ENCODE data around the gene TM4SF1. TPM values are rescaled to one million over a fixed set of nuclear protein-coding genes. Genes with fewer than 3 reads are reported as not detected.

Gene TM4SF1
- total RNA-seq, result 42.8 to 60.3 TPM (median 59.9 TPM) in 3 replicates
- long read RNA-seq, transcript TM4SF1-201 (5 exons, 1,771 nt), result major isoform, 102 of 118 reads
- long read RNA-seq, partial matches to known transcripts, result 1 of 118 reads
- long read RNA-seq, other reads (novel, unspliced or antisense), result 13 of 118 reads

DNA sequence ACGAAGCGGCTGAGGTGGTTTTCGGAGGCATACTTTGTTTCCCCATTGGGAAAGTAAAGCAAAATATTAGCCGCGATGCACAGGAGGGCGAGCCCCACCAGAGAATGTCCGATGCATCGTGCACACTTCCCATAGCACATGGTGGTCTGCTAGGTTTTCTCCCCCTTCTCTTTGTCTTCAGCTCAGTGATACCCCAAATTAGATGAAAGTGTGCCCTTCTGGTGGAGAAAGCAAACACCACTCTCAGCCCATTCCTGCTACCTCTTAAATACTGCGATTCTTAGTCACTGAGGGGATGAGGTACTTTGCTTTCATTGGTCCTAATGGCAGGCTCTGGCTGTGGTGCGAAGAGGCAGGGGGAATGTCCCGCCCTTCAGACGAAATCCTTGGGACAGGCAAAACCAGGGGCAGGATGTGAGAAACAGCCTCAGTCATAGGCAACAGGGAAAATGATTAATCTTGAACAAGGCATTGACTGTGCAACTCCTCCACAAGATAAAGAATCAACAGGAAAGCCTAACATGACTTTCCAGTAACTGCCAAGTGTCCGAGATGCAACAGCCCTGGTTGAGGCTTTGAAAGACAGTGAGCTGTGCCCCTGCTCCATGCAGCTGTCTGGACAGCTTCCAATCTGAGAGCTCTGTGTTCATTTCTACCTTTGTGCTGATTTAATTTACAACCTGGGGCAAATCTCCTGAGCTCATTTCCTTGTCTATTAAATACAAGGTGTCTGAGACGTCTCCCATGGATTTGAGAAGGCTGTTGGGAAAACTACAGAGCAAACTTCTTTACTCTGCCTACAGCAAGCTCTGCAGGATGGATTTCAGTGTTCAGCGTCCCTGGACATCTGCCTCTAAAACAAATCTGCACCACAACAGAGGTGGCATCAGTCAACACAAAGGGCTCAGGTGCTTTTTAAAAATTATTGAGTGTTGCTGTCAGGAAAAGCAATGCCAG lies at the start of gene TM4SF1:
Gene TM4SF1 (minus strand): TSS at position 242 of the 957 bp plus-strand sequence. CDS start 102 bp downstream, at position 140.
- TF ChIP-seq, protein P1, sequence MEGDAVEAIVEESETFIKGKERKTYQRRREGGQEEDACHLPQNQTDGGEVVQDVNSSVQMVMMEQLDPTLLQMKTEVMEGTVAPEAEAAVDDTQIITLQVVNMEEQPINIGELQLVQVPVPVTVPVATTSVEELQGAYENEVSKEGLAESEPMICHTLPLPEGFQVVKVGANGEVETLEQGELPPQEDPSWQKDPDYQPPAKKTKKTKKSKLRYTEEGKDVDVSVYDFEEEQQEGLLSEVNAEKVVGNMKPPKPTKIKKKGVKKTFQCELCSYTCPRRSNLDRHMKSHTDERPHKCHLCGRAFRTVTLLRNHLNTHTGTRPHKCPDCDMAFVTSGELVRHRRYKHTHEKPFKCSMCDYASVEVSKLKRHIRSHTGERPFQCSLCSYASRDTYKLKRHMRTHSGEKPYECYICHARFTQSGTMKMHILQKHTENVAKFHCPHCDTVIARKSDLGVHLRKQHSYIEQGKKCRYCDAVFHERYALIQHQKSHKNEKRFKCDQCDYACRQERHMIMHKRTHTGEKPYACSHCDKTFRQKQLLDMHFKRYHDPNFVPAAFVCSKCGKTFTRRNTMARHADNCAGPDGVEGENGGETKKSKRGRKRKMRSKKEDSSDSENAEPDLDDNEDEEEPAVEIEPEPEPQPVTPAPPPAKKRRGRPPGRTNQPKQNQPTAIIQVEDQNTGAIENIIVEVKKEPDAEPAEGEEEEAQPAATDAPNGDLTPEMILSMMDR (IDR thresholded peaks at IDR 0.05), result no peak
- Mint-ChIP-seq H3K4me1 (ENCODE audit: low read depth) (peaks cover 66% of the 10 kb centered on the region), H3K4me3 (ENCODE audit: unreplicated experiment) (peak within 1 kb of the TSS; percentile 75), H3K36me3 (ENCODE audit: low read depth) (peaks cover 7% of the 10 kb centered on the region), H3K27ac (ENCODE audit: unreplicated experiment) (peak within 1 kb of the TSS; percentile 93), H3K27me3 (ENCODE audit: low read depth) (no peaks in the 10 kb centered on the region), H3K9me3 (ENCODE audit: low read depth) (no peaks in the 10 kb centered on the region)
- DNase-seq (ENCODE audit: low spot score), result no peak

DNA sequence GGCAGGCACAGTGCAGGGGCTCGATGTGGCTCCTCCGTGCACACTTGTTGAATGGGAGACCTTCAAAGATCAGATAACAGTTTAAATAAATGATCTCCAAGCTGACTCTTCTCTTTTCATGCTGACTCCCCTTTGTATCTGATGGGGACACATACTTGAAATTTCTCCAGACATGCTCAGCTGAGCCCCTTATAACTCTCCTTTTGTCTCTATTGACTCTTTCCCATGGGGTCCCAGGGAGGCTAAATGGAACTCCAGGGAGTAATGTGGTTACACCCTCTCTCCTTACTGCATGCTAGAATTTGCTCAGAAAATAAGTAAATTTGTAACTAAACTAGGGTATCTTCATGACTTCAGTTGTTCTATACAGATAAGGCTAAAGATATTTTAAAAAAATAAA lies 48.9 kb upstream of the TM4SF1 start:
- Mint-ChIP-seq H3K36me3 (ENCODE audit: low read depth) (no peaks in the 10 kb centered on the region), H3K27ac (ENCODE audit: unreplicated experiment) (no peak overlapping the region), H3K9me3 (ENCODE audit: low read depth) (no peaks in the 10 kb centered on the region), H3K27me3 (ENCODE audit: low read depth) (no peaks in the 10 kb centered on the region), H3K4me3 (ENCODE audit: unreplicated experiment) (no peak overlapping the region), H3K4me1 (ENCODE audit: low read depth) (peaks cover 10% of the 10 kb centered on the region)
- DNase-seq (ENCODE audit: low spot score), result no peak
- TF ChIP-seq, protein P1 (IDR thresholded peaks at IDR 0.05), result no peak

GRCh38 chr3:149424918-149425317 lies 47.5 kb upstream of the TM4SF1 start:
- H3K4me1 Mint-ChIP-seq (ENCODE audit: low read depth), result peaks cover 10% of the 10 kb centered on the region
- H3K27ac Mint-ChIP-seq (ENCODE audit: unreplicated experiment), result no peak overlapping the region
- H3K27me3 Mint-ChIP-seq (ENCODE audit: low read depth), result no peaks in the 10 kb centered on the region
- no peak overlapping the region for H3K4me3 Mint-ChIP-seq (ENCODE audit: unreplicated experiment)
- no peaks in the 10 kb centered on the region for H3K36me3 Mint-ChIP-seq (ENCODE audit: low read depth)
- no peak for DNase-seq (ENCODE audit: low spot score)
- H3K9me3 Mint-ChIP-seq (ENCODE audit: low read depth), result no peaks in the 10 kb centered on the region
- TF ChIP-seq, protein P1 (IDR thresholded peaks at IDR 0.05), result no peak

DNA sequence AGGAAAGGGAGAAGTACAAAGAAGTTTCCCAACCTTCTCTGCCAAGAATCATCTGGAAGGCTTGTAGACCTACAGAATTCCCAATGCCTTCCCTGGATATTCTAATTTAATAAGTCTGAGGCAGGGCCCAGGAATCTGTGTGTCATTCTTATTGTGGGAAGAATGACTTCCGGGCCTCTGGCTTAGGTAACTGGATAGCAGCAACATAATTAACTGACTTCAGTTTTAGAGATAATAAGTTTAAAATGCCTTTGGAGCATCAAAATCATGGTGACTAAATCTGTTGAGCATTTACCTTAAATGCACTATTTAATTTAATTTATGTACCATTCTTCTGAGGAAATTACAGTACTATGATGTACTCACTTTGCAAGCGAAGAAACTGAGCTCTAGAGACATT lies 44.3 kb upstream of the TM4SF1 start:
- no peak overlapping the region for H3K4me3 Mint-ChIP-seq (ENCODE audit: unreplicated experiment)
- H3K4me1 Mint-ChIP-seq (ENCODE audit: low read depth), result peaks cover 29% of the 10 kb centered on the region
- H3K36me3 Mint-ChIP-seq (ENCODE audit: low read depth), result no peaks in the 10 kb centered on the region
- DNase-seq (ENCODE audit: low spot score), result no peak
- H3K9me3 Mint-ChIP-seq (ENCODE audit: low read depth), result no peaks in the 10 kb centered on the region
- no peak overlapping the region for H3K27ac Mint-ChIP-seq (ENCODE audit: unreplicated experiment)
- no peaks in the 10 kb centered on the region for H3K27me3 Mint-ChIP-seq (ENCODE audit: low read depth)
- TF ChIP-seq, protein P1 (IDR thresholded peaks at IDR 0.05), result no peak

DNA sequence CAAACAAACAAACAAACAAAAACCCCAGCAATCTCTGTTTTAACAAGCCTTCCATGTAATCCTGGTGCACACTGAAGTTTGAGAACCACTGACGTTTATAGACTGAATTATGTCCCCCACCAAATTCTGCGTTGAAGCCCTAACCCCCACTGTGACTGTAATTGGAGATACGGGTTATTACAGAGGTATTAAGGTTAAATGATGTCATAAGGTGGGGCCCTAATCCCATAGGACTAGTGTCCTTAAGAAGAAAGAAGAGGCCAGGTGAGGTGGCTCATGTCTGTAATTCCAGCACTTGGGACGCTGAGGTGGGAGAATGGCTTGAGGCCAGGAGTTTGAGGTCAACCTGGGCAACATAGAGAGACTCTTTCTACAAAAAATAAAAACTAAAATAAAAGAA lies 42.4 kb upstream of the TM4SF1 start:
- TF ChIP-seq, protein P1 (IDR thresholded peaks at IDR 0.05), result no peak
- no peak for DNase-seq (ENCODE audit: low spot score)
- H3K9me3 Mint-ChIP-seq (ENCODE audit: low read depth), result peaks cover 2% of the 10 kb centered on the region
- H3K27me3 Mint-ChIP-seq (ENCODE audit: low read depth), result no peaks in the 10 kb centered on the region
- no peak overlapping the region for H3K4me3 Mint-ChIP-seq (ENCODE audit: unreplicated experiment)
- no peaks in the 10 kb centered on the region for H3K36me3 Mint-ChIP-seq (ENCODE audit: low read depth)
- peak overlapping the region; percentile 62 for H3K27ac Mint-ChIP-seq (ENCODE audit: unreplicated experiment)
- peaks cover 26% of the 10 kb centered on the region for H3K4me1 Mint-ChIP-seq (ENCODE audit: low read depth)

Measured in chondrocyte (in vitro differentiated cells).